Neural progenitor cell (in vitro differentiated cells): ENCODE results near the gene TNFRSF9.

ENCODE experiments used
- EZH2 ChIP-seq: fragments of 200-600 bp; sonication (generic); IDR thresholded peaks from 2 replicates; pipeline ENCODE4 v1.6.1; 2017; ENCODE audit warnings: antibody characterized with exemption, mild to moderate bottlenecking, moderate library complexity
- EZH2phosphoT487 ChIP-seq: fragments of 200-600 bp; sonication (generic); IDR thresholded peaks from 2 replicates; pipeline ENCODE4 v1.6.1; 2017; ENCODE audit warnings: antibody characterized with exemption
- TF ChIP-seq, protein P1 (sequence below): fragments of 200-600 bp; sonication (generic); IDR thresholded peaks from 2 replicates; pipeline ENCODE4 v1.5.1; 2017; ENCODE audit warnings: antibody characterized with exemption, mild to moderate bottlenecking

DNA sequence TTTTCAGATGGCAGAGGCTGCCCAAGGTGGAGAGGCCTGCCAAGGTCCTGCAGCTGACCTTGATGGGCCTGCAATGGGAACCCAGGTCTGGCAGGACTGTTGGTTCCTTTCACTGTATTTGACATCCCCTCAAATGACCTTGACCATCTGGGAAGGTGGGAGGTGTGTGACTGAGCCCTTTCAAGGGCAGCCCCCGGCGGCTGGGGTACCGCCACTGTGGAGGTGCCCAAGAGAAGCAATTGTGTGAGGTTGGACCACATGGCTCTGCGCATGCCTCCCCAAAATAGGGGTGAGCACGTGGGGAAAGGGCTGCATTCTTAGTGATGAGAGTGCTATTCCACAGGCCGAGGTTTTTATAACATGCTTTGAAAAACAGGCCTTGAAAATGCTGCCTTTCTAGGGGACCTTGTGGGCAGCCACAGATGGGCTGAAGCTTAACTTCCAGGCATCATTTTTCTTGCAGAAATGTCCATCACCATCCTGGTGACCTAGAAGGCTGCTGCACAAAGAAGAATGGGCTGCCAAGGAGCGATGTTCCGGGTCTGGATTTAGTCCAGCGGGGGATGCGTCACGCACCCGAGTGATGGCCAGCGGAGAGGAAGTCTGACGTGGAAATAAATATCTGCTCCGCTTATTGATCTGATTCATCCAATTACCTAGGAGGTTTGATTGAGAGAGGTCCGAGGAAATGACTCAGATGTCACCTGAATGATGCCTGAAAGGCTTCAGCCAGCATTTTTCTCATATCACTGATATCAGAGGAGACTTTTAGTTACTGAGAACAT, 71.3 kb downstream of the TNFRSF9 start:
- TF ChIP-seq, protein P1, sequence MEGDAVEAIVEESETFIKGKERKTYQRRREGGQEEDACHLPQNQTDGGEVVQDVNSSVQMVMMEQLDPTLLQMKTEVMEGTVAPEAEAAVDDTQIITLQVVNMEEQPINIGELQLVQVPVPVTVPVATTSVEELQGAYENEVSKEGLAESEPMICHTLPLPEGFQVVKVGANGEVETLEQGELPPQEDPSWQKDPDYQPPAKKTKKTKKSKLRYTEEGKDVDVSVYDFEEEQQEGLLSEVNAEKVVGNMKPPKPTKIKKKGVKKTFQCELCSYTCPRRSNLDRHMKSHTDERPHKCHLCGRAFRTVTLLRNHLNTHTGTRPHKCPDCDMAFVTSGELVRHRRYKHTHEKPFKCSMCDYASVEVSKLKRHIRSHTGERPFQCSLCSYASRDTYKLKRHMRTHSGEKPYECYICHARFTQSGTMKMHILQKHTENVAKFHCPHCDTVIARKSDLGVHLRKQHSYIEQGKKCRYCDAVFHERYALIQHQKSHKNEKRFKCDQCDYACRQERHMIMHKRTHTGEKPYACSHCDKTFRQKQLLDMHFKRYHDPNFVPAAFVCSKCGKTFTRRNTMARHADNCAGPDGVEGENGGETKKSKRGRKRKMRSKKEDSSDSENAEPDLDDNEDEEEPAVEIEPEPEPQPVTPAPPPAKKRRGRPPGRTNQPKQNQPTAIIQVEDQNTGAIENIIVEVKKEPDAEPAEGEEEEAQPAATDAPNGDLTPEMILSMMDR, result no peak
- TF ChIP-seq EZH2phosphoT487 (no peak), EZH2 (no peak)
